Retinal pigment epithelial cell (primary cell): ENCODE measurements around the gene PLCD1.
A peak's percentile ranks its signal among the peaks of the same experiment; 100 is the strongest.
"Not testable (repeated sequence)": the region's sequence is repeated elsewhere in the genome, so short reads cannot be mapped to it uniquely, and the experiment has no call there.

Experiments used
- DNase-seq: peaks from one replicate; pipeline ENCODE4 v3.0.0-alpha.2; 2010; ENCODE audit warnings: low read depth
- H3K4me3 ChIP-seq: 2 replicates; pipeline ENCODE4 v1.5.1; 2011; ENCODE audit warnings: mild to moderate bottlenecking, low read length, control low read depth, moderate library complexity
- CTCF ChIP-seq: conservative IDR thresholded peaks from 2 replicates; pipeline ENCODE4 v1.5.1; 2011; ENCODE audit warnings: low read depth, low read length, control low read depth, inconsistent platforms

Gene PLCD1

GRCh38 chr3:38029400-38030125 lies at the start of gene PLCD1:
Gene PLCD1, minus strand, starts transcription at chr3:38029642. Its CDS starts 103 bp downstream, at chr3:38029539.
- no peak for DNase-seq
- peak within 1 kb of the TSS; percentile 56 for H3K4me3 ChIP-seq

GRCh38 chr3:38077073-38077472 lies 47.6 kb upstream of the PLCD1 start:
- H3K4me3 ChIP-seq, DNase-seq: not testable (repeated sequence)

More at GRCh38 chr3:38029400-38030125, at the start of gene PLCD1:
- TF ChIP-seq CTCF: no peak

GRCh38 chr3:38070013-38070412 lies 40.6 kb upstream of the PLCD1 start:
- no peak for TF ChIP-seq CTCF
- DNase-seq: no peak
- H3K4me3 ChIP-seq: no peak overlapping the region

- no peak for TF ChIP-seq CTCF
- no peak overlapping the region for H3K4me3 ChIP-seq
- no peak for DNase-seq
Measured at GRCh38 chr3:38067508-38068233, 38.2 kb upstream of the PLCD1 start.

GRCh38 chr3:38064453-38064852 lies 35.0 kb upstream of the PLCD1 start:
- H3K4me3 ChIP-seq, DNase-seq: not testable (repeated sequence)

- no peak overlapping the region for H3K4me3 ChIP-seq
- DNase-seq: no peak
- TF ChIP-seq CTCF: no peak
Measured at GRCh38 chr3:38062809-38063208, 33.4 kb upstream of the PLCD1 start.

- DNase-seq: no peak
- no peak for TF ChIP-seq CTCF
- no peak overlapping the region for H3K4me3 ChIP-seq
Measured at GRCh38 chr3:38059591-38059990, 30.1 kb upstream of the PLCD1 start.

GRCh38 chr3:38059148-38059547 lies 29.7 kb upstream of the PLCD1 start:
- no peak for TF ChIP-seq CTCF
- no peak for DNase-seq
- no peak overlapping the region for H3K4me3 ChIP-seq
